Kidney capillary endothelial cell (primary cell): ENCODE measurements around the gene SSUH2.
"Not testable (repeated sequence)": the region's sequence is repeated elsewhere in the genome, so short reads cannot be mapped to it uniquely, and the experiment has no call there.

Experiments used
- DNase-seq: peaks from one replicate; pipeline ENCODE4 v3.0.0-alpha.2; 2018; ENCODE audit warnings: low spot score

Gene SSUH2

GRCh38 chr3:8644748-8645390, at the start of gene SSUH2:
Gene SSUH2, minus strand, starts transcription at chr3:8644798. Its CDS starts 40 bp downstream, at chr3:8644758.
- no peak for DNase-seq

- not testable (repeated sequence) for DNase-seq
These were observed 46.7 kb upstream of the SSUH2 start for GRCh38 chr3:8691295-8691694.

GRCh38 chr3:8684992-8685391, 40.4 kb upstream of the SSUH2 start:
- DNase-seq = not testable (repeated sequence)

- not testable (repeated sequence) for DNase-seq
These were observed 38.4 kb upstream of the SSUH2 start for GRCh38 chr3:8682850-8683574.

- DNase-seq = not testable (repeated sequence)
These were observed 37.4 kb upstream of the SSUH2 start for GRCh38 chr3:8681881-8682538.

GRCh38 chr3:8681349-8681748, 36.8 kb upstream of the SSUH2 start:
- DNase-seq = no peak

- not testable (repeated sequence) for DNase-seq
These were observed 35.4 kb upstream of the SSUH2 start for GRCh38 chr3:8679817-8680553.

GRCh38 chr3:8678751-8679150, 34.2 kb upstream of the SSUH2 start:
- DNase-seq = no peak

GRCh38 chr3:8677258-8677657, 32.7 kb upstream of the SSUH2 start:
- not testable (repeated sequence) for DNase-seq

- not testable (repeated sequence) for DNase-seq
These were observed 31.0 kb upstream of the SSUH2 start for GRCh38 chr3:8675591-8675990.

GRCh38 chr3:8673083-8673737, 28.6 kb upstream of the SSUH2 start:
- no peak for DNase-seq

- no peak for DNase-seq
These were observed 24.4 kb upstream of the SSUH2 start for GRCh38 chr3:8669019-8669418.

- DNase-seq = no peak
These were observed 23.6 kb upstream of the SSUH2 start for GRCh38 chr3:8668216-8668615.

- no peak for DNase-seq
These were observed 23.0 kb upstream of the SSUH2 start for GRCh38 chr3:8667463-8668091.

- no peak for DNase-seq
These were observed 20.9 kb upstream of the SSUH2 start for GRCh38 chr3:8665407-8665896.

GRCh38 chr3:8663177-8664061, 18.8 kb upstream of the SSUH2 start:
- peak; percentile 57 for DNase-seq

- DNase-seq = no peak
These were observed 18.0 kb upstream of the SSUH2 start for GRCh38 chr3:8662594-8662993.

GRCh38 chr3:8660175-8661118, 15.8 kb upstream of the SSUH2 start:
- no peak for DNase-seq

- DNase-seq = no peak
These were observed 14.6 kb upstream of the SSUH2 start for GRCh38 chr3:8659242-8659641.
